Measurements from ENCODE around the gene YPEL2.

DNA sequence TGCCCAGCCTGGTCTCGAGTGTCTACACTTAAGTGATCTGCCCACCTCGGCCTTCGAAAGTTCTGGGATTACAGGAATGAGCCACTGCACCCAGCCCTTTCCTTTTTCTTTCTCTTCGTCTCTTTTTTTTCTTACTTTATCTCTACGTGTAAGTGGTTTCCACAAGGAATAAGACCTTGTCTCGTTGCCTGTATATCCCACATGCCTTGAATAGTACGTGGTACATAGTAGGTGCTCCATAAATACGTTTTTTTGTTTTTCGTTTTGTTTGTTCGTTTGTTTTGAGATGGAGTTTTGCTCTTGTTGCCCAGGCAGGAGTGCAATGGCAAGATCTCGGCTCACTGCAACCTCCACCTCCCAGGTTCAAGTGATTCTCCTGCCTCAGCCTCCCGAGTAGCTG lies 86.0 kb downstream of the YPEL2 start:
- TF ChIP-seq CTCF (conservative IDR thresholded peaks at IDR 0.05) = no peak
- no peak for TF ChIP-seq ZFX (IDR thresholded peaks at IDR 0.05)
